Naive B cell (primary cell): ENCODE data around the gene NBL1. TPM values are rescaled to one million over a fixed set of nuclear protein-coding genes. Genes with fewer than 3 reads are reported as not detected.

Experiments used
- ATAC-seq, 2 donors: fragments of 150-1000 bp; cut with Tn5 transposase; 2 replicates each; pipeline ENCODE4 v1.10.0; 2021; ENCODE audit warnings: low read depth in 2 of 2, mild to moderate bottlenecking in 2 of 2, moderate library complexity in 2 of 2
- DNase-seq: peaks from one replicate; pipeline ENCODE4 v3.0.0; 2022
- H3K27ac Mint-ChIP-seq, 6 donors: one replicate each; pipeline ENCODE4 v1.8.0; 2020 to 2022; ENCODE audit warnings: mild to moderate bottlenecking in 6 of 6, mixed read lengths in 6 of 6, moderate library complexity in 5 of 6, inconsistent platforms in 2 of 6
- H3K27me3 Mint-ChIP-seq, 3 donors: one replicate each; pipeline ENCODE4 v1.8.0; 2021 to 2022; ENCODE audit warnings: mixed read lengths in 3 of 3, mild to moderate bottlenecking in 1 of 3
- H3K36me3 Mint-ChIP-seq, 2 donors: one replicate each; pipeline ENCODE4 v1.8.0; 2020 to 2022; ENCODE audit warnings: mixed read lengths in 2 of 2, inconsistent platforms in 1 of 2, mild to moderate bottlenecking in 1 of 2
- H3K4me1 Mint-ChIP-seq, 3 donors: one replicate each; pipeline ENCODE4 v1.8.0; 2020 to 2022; ENCODE audit warnings: mixed read lengths in 3 of 3, inconsistent platforms in 1 of 3, mild to moderate bottlenecking in 1 of 3, moderate library complexity in 1 of 3
- H3K4me3 Mint-ChIP-seq, 8 donors: one replicate each; pipeline ENCODE4 v1.8.0; 2020 to 2022; ENCODE audit warnings: mild to moderate bottlenecking in 8 of 8, mixed read lengths in 8 of 8, moderate library complexity in 8 of 8, inconsistent platforms in 2 of 8
- H3K9me3 Mint-ChIP-seq, 7 donors: one replicate each; pipeline ENCODE4 v1.8.0; 2020 to 2022; ENCODE audit warnings: mixed read lengths in 7 of 7, mild to moderate bottlenecking in 5 of 7, inconsistent platforms in 2 of 7, moderate library complexity in 1 of 7
- polyA plus RNA-seq, 6 donors: library from polyadenylated mRNA; unstranded; fragments of 300-500 nt; fragmentation: Illumina TruSeq; gene quantifications; one replicate each; pipeline ENCODE4 v1.2.3, GENCODE V29; 2021; ENCODE audit warnings: low read depth in 6 of 6

NBL1 gene
- polyA plus RNA-seq, 6 donors from 2014 or later, result 0.53 TPM; not detected in 5

DNA sequence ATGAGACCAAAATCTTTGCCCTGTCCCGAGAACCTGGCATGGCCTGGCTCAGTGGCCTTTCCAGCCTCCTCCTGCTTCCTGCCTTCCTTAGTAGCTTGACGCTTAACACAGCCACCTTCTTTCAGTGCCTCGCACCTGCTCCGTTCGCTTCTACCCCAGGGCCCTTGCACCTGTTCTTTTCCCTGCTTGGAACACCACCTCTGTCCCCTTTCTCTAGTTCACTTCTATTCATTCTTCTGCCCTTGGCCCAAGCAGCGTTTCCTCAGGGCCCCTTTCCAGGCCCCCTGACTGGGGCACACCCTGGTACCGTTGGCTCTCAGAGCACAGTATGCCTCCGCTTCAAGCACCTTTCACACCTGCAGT, 11.6 kb downstream of the NBL1 start:
- DNase-seq (no peak), ATAC-seq (no peak)
- H3K4me3 Mint-ChIP-seq, result no peak overlapping the region
- H3K27ac Mint-ChIP-seq, result peak overlapping the region in 2 of 6 donors; percentile 38 to 49
- H3K36me3 Mint-ChIP-seq, result no peaks in the 10 kb centered on the region
- peaks cover 12 to 13% (median 13%) of the 10 kb centered on the region in 3 donors for H3K4me1 Mint-ChIP-seq
- H3K9me3 Mint-ChIP-seq, result no peaks in the 10 kb centered on the region
- H3K27me3 Mint-ChIP-seq, result peaks cover 22 to 61% (median 46%) of the 10 kb centered on the region in 3 donors

DNA sequence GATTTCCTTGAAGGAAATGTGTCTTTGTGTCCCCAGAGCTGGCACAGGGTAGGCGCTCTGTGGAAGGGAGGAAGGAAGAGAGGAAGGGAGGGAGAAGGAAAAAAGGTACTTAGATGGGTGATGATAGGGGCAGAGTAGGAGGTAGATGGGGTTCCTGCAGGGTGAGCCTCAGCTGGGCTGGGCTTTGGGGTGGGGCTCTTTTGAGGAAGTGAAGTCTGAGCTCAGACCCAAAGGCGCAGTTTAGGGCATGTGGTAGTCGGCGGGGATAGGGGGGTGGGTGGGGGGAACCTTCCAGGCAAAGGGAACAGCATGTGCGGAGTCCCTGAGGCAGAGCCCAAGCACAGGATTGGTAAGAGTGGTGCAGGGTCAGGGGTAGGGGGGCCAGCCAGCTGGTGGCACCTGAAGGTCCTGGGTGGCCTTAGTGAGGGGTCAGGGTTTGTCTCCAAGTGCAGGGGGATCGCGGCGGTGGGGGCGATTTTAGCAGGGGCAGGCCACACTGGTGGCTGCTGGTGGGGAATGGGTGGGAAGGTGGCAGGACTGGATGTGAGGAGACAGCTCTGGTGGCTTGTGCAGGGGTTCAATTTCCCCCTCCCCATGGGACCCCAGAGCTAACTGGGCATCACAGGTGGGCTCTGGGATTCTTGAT, 12.1 kb downstream of the NBL1 start:
- no peak for ATAC-seq
- Mint-ChIP-seq H3K4me1 (peaks cover 10 to 13% (median 13%) of the 10 kb centered on the region in 3 donors), H3K27ac (peak overlapping the region in 1 of 6 donors; percentile 14), H3K27me3 (peaks cover 25 to 62% (median 45%) of the 10 kb centered on the region in 3 donors), H3K36me3 (no peaks in the 10 kb centered on the region), H3K9me3 (no peaks in the 10 kb centered on the region), H3K4me3 (no peak overlapping the region)
- no peak for DNase-seq

DNA sequence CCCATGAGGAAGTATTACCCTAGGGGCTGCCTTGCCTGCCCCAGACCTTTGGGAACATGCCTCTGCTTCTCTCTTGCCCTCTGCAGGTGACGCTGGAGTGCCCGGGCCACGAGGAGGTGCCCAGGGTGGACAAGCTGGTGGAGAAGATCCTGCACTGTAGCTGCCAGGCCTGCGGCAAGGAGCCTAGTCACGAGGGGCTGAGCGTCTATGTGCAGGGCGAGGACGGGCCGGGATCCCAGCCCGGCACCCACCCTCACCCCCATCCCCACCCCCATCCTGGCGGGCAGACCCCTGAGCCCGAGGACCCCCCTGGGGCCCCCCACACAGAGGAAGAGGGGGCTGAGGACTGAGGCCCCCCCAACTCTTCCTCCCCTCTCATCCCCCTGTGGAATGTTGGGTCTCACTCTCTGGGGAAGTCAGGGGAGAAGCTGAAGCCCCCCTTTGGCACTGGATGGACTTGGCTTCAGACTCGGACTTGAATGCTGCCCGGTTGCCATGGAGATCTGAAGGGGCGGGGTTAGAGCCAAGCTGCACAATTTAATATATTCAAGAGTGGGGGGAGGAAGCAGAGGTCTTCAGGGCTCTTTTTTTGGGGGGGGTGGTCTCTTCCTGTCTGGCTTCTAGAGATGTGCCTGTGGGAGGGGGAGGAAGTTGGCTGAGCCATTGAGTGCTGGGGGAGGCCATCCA, 12.8 kb downstream of the NBL1 start:
- ATAC-seq (no peak), DNase-seq (no peak)
- Mint-ChIP-seq H3K27ac (peak overlapping the region in 1 of 6 donors; percentile 82), H3K4me1 (peaks cover 8 to 15% (median 13%) of the 10 kb centered on the region in 3 donors), H3K9me3 (no peaks in the 10 kb centered on the region), H3K4me3 (no peak overlapping the region), H3K36me3 (no peaks in the 10 kb centered on the region), H3K27me3 (peaks cover 30 to 56% (median 38%) of the 10 kb centered on the region in 3 donors)

DNA sequence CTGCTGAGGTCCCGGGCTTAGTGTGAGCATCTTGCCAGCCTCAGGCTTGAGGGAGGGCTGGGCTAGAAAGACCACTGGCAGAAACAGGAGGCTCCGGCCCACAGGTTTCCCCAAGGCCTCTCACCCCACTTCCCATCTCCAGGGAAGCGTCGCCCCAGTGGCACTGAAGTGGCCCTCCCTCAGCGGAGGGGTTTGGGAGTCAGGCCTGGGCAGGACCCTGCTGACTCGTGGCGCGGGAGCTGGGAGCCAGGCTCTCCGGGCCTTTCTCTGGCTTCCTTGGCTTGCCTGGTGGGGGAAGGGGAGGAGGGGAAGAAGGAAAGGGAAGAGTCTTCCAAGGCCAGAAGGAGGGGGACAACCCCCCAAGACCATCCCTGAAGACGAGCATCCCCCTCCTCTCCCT, 13.4 kb downstream of the NBL1 start:
- no peak overlapping the region for H3K4me3 Mint-ChIP-seq
- peaks cover 8 to 15% (median 13%) of the 10 kb centered on the region in 3 donors for H3K4me1 Mint-ChIP-seq
- no peaks in the 10 kb centered on the region for H3K36me3 Mint-ChIP-seq
- H3K9me3 Mint-ChIP-seq, result no peaks in the 10 kb centered on the region
- H3K27ac Mint-ChIP-seq, result no peak overlapping the region
- ATAC-seq (no peak), DNase-seq (no peak)
- H3K27me3 Mint-ChIP-seq, result peaks cover 31 to 53% (median 34%) of the 10 kb centered on the region in 3 donors

DNA sequence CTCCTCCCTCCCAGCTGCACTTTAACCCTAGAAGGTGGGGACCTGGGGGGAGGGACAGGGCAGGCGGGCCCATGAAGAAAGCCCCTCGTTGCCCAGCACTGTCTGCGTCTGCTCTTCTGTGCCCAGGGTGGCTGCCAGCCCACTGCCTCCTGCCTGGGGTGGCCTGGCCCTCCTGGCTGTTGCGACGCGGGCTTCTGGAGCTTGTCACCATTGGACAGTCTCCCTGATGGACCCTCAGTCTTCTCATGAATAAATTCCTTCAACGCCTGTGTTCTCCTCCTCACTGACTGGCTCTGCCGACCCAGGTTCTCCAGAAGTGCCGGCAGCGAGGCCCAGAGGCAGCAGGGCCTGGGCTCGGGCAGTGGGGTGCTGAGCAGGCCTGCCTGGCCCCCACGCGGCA, 14.1 kb downstream of the NBL1 start:
- Mint-ChIP-seq H3K27me3 (peaks cover 34 to 60% (median 37%) of the 10 kb centered on the region in 3 donors), H3K4me3 (no peak overlapping the region), H3K9me3 (no peaks in the 10 kb centered on the region), H3K36me3 (no peaks in the 10 kb centered on the region), H3K4me1 (peaks cover 8 to 16% (median 13%) of the 10 kb centered on the region in 3 donors), H3K27ac (no peak overlapping the region)
- DNase-seq (no peak), ATAC-seq (no peak)

DNA sequence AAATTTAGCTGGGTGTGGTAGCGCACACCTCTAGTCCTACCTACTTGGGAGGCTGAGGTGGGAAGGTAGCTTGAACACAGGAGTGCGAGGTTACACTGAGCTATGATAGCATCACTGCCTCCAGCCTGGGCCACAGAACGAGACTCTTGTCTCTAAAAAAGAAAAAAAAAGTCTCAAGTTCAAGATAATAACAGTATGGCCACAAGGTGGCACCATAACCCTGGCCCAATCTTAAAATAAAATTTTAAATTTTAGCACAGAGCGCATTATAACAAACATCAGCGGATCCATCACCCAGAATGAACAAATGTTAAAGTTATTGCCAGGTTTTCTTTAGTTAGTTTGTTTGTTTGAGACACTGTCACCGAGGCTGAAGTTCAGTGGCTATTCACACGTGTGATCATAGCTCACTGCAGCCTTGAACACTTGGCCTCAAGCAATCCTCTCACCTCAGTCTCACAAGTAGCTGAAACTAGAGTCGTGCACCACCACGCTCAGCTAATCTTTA, 17.7 kb downstream of the NBL1 start:
- DNase-seq (no peak), ATAC-seq (peak in 1 of 2 donors; percentile 34)
- Mint-ChIP-seq H3K4me1 (peaks cover 20 to 26% (median 21%) of the 10 kb centered on the region in 3 donors), H3K27me3 (peaks cover 44 to 69% (median 50%) of the 10 kb centered on the region in 3 donors), H3K9me3 (no peaks in the 10 kb centered on the region), H3K4me3 (peak overlapping the region in 2 of 8 donors; percentile 7 to 52), H3K27ac (no peak overlapping the region), H3K36me3 (peaks cover 0 to 3% of the 10 kb centered on the region in 2 donors)

DNA sequence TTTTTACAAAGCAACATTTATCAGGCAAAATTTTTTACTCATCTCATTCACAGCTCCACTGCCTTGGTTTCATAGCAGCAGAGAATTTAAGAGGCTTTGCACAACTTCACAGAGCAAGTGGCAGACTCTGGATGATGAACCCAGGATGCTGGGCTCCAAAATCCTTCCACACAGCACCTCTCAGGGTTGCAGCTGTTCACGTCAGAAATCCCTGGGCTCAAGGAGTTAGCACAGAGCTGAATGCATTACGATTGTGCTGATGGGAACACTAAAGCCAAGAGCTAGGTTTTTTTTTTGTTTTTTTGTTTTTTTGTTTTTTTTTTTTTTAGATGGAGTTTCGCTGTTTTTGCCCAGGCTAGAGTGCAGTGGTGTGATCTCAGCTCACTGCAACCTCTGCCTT, 18.2 kb downstream of the NBL1 start:
- H3K4me1 Mint-ChIP-seq, result peaks cover 20 to 29% (median 21%) of the 10 kb centered on the region in 3 donors
- no peak overlapping the region for H3K4me3 Mint-ChIP-seq
- ATAC-seq, result no peak
- peaks cover 0 to 3% (median 0%) of the 10 kb centered on the region in 7 donors for H3K9me3 Mint-ChIP-seq
- no peak overlapping the region for H3K27ac Mint-ChIP-seq
- DNase-seq, result no peak
- peaks cover 0 to 8% of the 10 kb centered on the region in 2 donors for H3K36me3 Mint-ChIP-seq
- peaks cover 50 to 74% (median 56%) of the 10 kb centered on the region in 3 donors for H3K27me3 Mint-ChIP-seq

DNA sequence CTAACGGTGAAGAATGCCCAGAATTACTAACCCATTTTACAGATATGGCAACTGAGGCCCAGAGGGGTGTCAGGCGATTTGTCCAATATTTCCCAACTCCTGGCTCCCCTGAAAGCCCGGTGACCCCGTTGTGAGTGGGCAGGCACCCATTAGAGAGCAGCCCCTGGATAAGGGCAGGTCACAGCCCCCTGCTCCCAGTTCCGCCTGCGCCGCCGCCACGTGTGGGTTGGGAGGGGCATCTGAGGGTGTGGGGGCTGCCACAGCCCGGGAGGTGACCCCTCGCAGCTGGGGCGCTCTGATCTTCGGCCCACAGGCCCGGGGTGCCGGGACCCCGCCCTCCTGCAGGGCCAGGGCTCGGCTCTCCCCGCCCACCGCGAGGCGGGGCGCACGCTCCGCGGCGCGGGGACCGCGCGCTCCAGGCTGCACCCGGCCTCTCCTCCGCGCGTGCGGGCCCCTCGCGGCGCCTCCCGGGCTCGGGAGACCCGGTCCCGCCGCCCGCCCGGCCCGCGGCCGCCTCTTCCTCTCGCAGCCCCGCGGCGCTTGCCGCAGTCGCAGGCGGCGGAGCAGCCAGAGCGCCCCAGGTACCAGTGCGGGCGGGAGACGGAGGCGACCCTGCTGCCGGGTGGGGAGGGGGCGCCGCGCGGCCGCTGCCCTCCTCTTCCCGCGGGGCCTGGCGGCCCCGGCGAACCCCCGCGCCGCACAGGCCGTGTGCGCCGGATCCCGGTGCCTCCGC, 20.5 kb downstream of the NBL1 start, which contains the start of gene HTR6:
Gene HTR6 (plus strand): TSS at position 423 of the 733 bp plus-strand sequence. CDS start 879 bp downstream, outside the sequence.
- peaks cover 0 to 3% (median 0%) of the 10 kb centered on the region in 7 donors for H3K9me3 Mint-ChIP-seq
- peaks cover 61 to 77% (median 66%) of the 10 kb centered on the region in 3 donors for H3K27me3 Mint-ChIP-seq
- DNase-seq, result no peak
- peak within 1 kb of the TSS in 7 of 8 donors; percentile 27 to 80 (median 51) for H3K4me3 Mint-ChIP-seq
- ATAC-seq, result peak; percentile 34 to 37
- peaks cover 0 to 8% of the 10 kb centered on the region in 2 donors for H3K36me3 Mint-ChIP-seq
- peak within 1 kb of the TSS in 1 of 6 donors; percentile 25 for H3K27ac Mint-ChIP-seq
- peaks cover 16 to 23% (median 19%) of the 10 kb centered on the region in 3 donors for H3K4me1 Mint-ChIP-seq

DNA sequence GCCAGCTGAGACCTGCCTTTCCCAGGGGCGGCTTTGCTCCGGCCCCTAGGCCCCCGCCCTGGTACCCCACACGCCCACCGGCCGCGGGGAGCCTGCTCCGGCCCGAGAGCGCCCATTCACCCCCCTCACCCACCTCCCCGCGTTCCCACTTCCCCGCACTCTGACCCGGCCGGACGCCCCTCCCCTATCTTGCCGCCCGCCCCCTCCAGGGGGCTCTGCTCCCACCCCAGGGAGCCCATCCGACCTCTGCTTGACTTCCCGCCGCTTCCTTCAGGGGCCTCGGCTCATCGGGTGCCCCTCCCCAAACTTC, 21.0 kb downstream of the NBL1 start:
- H3K27ac Mint-ChIP-seq, result peak overlapping the region in 1 of 6 donors; percentile 25
- peak overlapping the region in 6 of 8 donors; percentile 32 to 80 (median 60) for H3K4me3 Mint-ChIP-seq
- H3K4me1 Mint-ChIP-seq, result peaks cover 13 to 21% (median 17%) of the 10 kb centered on the region in 3 donors
- peaks cover 0 to 8% of the 10 kb centered on the region in 2 donors for H3K36me3 Mint-ChIP-seq
- no peak for ATAC-seq
- H3K27me3 Mint-ChIP-seq, result peaks cover 61 to 77% (median 66%) of the 10 kb centered on the region in 3 donors
- peaks cover 0 to 3% (median 0%) of the 10 kb centered on the region in 7 donors for H3K9me3 Mint-ChIP-seq
- DNase-seq, result no peak

DNA sequence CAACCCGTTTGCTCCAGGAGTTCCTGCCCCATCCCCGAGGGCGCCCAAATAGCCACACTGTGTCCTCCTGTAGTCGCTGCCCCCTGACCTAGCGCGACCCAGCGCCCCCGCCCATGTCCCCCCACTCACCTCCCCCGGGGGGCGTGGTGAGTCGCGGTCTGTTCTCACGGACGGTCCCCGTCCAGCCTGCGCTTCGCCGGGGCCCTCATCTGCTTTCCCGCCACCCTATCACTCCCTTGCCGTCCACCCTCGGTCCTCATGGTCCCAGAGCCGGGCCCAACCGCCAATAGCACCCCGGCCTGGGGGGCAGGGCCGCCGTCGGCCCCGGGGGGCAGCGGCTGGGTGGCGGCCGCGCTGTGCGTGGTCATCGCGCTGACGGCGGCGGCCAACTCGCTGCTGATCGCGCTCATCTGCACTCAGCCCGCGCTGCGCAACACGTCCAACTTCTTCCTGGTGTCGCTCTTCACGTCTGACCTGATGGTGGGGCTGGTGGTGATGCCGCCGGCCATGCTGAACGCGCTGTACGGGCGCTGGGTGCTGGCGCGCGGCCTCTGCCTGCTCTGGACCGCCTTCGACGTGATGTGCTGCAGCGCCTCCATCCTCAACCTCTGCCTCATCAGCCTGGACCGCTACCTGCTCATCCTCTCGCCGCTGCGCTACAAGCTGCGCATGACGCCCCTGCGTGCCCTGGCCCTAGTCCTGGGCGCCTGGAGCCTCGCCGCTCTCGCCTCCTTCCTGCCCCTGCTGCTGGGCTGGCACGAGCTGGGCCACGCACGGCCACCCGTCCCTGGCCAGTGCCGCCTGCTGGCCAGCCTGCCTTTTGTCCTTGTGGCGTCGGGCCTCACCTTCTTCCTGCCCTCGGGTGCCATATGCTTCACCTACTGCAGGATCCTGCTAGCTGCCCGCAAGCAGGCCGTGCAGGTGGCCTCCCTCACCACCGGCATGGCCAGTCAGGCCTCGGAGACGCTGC, 21.7 kb downstream of the NBL1 start:
- peaks cover 56 to 74% (median 64%) of the 10 kb centered on the region in 3 donors for H3K27me3 Mint-ChIP-seq
- peak overlapping the region in 1 of 6 donors; percentile 25 for H3K27ac Mint-ChIP-seq

DNA sequence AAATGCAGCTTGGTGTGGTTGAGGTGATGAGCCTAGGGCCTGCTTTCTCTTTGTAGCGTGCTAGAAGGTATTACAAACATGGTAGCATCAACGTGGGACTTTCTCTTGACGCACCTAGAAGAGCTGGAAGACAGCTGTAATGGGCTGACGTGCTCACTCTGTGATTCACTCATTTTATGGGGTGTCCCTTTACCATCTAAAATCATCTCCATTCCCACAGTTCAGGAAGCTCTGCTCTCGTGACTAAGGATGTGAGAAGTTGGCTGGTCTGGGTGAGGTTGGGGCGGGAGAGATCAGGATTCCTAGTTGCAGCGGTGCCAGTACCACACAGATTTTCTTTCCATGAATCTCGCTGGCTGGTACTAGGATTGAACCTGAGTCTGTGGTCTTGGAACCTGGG, 24.8 kb downstream of the NBL1 start:
- ATAC-seq (no peak), DNase-seq (no peak)
- Mint-ChIP-seq H3K36me3 (peaks cover 0 to 8% of the 10 kb centered on the region in 2 donors), H3K27me3 (peaks cover 47 to 75% (median 71%) of the 10 kb centered on the region in 3 donors), H3K27ac (no peak overlapping the region), H3K9me3 (peaks cover 0 to 3% (median 0%) of the 10 kb centered on the region in 7 donors), H3K4me1 (peaks cover 13 to 16% (median 13%) of the 10 kb centered on the region in 3 donors), H3K4me3 (no peak overlapping the region)

More for the DNA sequence above, 21.7 kb downstream of the NBL1 start:
- H3K4me1 Mint-ChIP-seq, result peaks cover 13 to 21% (median 14%) of the 10 kb centered on the region in 3 donors
- peaks cover 0 to 3% (median 0%) of the 10 kb centered on the region in 7 donors for H3K9me3 Mint-ChIP-seq
- peaks cover 0 to 8% of the 10 kb centered on the region in 2 donors for H3K36me3 Mint-ChIP-seq
- ATAC-seq, result peak in 1 of 2 donors; percentile 29
- peak overlapping the region in 6 of 8 donors; percentile 68 to 80 (median 72) for H3K4me3 Mint-ChIP-seq
- no peak for DNase-seq

DNA sequence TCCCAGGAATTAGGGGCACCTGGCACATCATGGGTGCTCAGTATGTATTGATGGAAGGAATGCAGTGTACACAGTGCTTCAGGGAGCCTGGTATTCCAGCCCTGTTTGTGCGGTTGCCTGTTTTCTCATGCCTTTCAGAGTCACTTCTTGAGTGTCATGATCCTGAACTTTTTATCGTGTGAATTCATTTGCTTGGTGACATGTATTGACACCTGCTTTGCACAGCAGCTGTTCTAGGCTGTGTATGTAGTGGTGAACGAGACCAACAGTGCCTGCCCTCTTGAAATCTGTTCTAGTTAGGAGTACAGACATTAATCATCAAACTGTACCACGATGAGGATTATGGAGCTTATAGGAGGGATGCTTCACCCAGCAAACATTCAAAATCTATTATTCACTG, 26.7 kb downstream of the NBL1 start:
- Mint-ChIP-seq H3K4me1 (peaks cover 4 to 9% (median 5%) of the 10 kb centered on the region in 3 donors), H3K9me3 (peaks cover 0 to 5% (median 0%) of the 10 kb centered on the region in 7 donors), H3K27ac (no peak overlapping the region), H3K27me3 (peaks cover 45 to 77% (median 71%) of the 10 kb centered on the region in 3 donors), H3K36me3 (peaks cover 0 to 8% of the 10 kb centered on the region in 2 donors), H3K4me3 (no peak overlapping the region)
- DNase-seq (no peak), ATAC-seq (no peak)
